GM21360 (cell line): ENCODE data around the gene FAM3B.

ENCODE experiments used
- ATAC-seq: cut with Tn5 transposase; IDR thresholded peaks from one replicate; pipeline ENCODE4 v1.9.1; 2021; ENCODE audit warnings: mild to moderate bottlenecking, moderate library complexity; ENCODE audit not compliant: unreplicated experiment

FAM3B gene

GRCh38 chr21:41390043-41390639, 73.5 kb downstream of the FAM3B start:
- no peak for ATAC-seq

- ATAC-seq, result no peak
These were observed 77.4 kb downstream of the FAM3B start for GRCh38 chr21:41393876-41394465.

GRCh38 chr21:41396558-41397075, 80.0 kb downstream of the FAM3B start:
- no peak for ATAC-seq

- ATAC-seq, result no peak
These were observed 80.9 kb downstream of the FAM3B start for GRCh38 chr21:41397471-41397891.

- ATAC-seq, result no peak
These were observed 81.7 kb downstream of the FAM3B start for GRCh38 chr21:41398251-41398650.

GRCh38 chr21:41398831-41399230, 82.2 kb downstream of the FAM3B start:
- ATAC-seq, result no peak

GRCh38 chr21:41399246-41399800, 82.7 kb downstream of the FAM3B start:
- no peak for ATAC-seq

- no peak for ATAC-seq
These were observed 85.6 kb downstream of the FAM3B start for GRCh38 chr21:41402231-41402630.

- ATAC-seq, result no peak
These were observed 86.2 kb downstream of the FAM3B start for GRCh38 chr21:41402796-41403195.

- no peak for ATAC-seq
These were observed 86.7 kb downstream of the FAM3B start for GRCh38 chr21:41403331-41403730.

- no peak for ATAC-seq
These were observed 87.4 kb downstream of the FAM3B start for GRCh38 chr21:41403966-41404365.

- no peak for ATAC-seq
These were observed 88.7 kb downstream of the FAM3B start for GRCh38 chr21:41405321-41405720.

GRCh38 chr21:41406340-41406739, 89.7 kb downstream of the FAM3B start:
- ATAC-seq, result no peak
